ENCODE measurements around the gene COQ8B. TPM values are rescaled to one million over a fixed set of nuclear protein-coding genes. Genes with fewer than 3 reads are reported as not detected.

COQ8B gene
- total and polyA plus RNA-seq, 5 donors from 2014 or later = 10.6 to 32.4 (median 14.7) TPM

DNA sequence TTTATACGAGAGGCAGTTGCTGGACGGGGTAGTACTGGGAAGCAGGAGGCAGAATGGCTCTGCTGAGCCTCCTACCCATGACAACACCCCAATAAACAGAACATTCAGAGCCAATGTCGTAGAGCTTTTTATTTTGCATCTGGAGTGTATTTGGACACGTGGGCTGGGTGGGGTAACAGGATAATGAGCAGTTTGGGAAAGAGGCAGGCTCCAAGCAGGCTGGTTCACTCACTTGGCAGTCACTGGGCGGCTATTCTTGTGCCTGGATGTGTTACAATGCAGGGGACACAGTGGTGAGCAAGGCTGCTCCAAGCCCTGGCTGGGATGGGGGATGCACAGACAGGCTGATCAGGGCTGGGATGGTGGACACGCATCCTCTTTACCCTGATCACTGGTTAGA, 24.1 kb upstream of the COQ8B start:
- no peaks in the 10 kb centered on the region for H3K4me1 Mint-ChIP-seq
- H3K9me3 Mint-ChIP-seq = no peaks in the 10 kb centered on the region
- H3K36me3 ChIP-seq (ENCODE audit: control insufficient read depth, insufficient read depth, low read length) = peaks cover 14% of the 10 kb centered on the region
- no peak overlapping the region for H3K27ac ChIP-seq (ENCODE audit: insufficient read depth, low read length, poor library complexity, severe bottlenecking)
- no peak for DNase-seq
- no peaks in the 10 kb centered on the region for H3K9me3 ChIP-seq (ENCODE audit: control insufficient read depth in 2 of 2, low read length in 2 of 2)
- peaks cover 8% of the 10 kb centered on the region for H3K36me3 Mint-ChIP-seq
- H3K4me3 ChIP-seq (ENCODE audit: low read depth, low read length) = no peak overlapping the region
- no peaks in the 10 kb centered on the region for H3K27me3 ChIP-seq (ENCODE audit: control insufficient read depth, insufficient read depth, low read length)
- ATAC-seq (ENCODE audit: low read depth in 2 of 2) = no peak
- no peak overlapping the region for H3K4me3 Mint-ChIP-seq
- no peaks in the 10 kb centered on the region for H3K4me1 ChIP-seq (ENCODE audit: control insufficient read depth, insufficient read depth, low read length, poor library complexity, severe bottlenecking)
- no peak overlapping the region for H3K27ac Mint-ChIP-seq
- no peaks in the 10 kb centered on the region for H3K27me3 Mint-ChIP-seq

DNA sequence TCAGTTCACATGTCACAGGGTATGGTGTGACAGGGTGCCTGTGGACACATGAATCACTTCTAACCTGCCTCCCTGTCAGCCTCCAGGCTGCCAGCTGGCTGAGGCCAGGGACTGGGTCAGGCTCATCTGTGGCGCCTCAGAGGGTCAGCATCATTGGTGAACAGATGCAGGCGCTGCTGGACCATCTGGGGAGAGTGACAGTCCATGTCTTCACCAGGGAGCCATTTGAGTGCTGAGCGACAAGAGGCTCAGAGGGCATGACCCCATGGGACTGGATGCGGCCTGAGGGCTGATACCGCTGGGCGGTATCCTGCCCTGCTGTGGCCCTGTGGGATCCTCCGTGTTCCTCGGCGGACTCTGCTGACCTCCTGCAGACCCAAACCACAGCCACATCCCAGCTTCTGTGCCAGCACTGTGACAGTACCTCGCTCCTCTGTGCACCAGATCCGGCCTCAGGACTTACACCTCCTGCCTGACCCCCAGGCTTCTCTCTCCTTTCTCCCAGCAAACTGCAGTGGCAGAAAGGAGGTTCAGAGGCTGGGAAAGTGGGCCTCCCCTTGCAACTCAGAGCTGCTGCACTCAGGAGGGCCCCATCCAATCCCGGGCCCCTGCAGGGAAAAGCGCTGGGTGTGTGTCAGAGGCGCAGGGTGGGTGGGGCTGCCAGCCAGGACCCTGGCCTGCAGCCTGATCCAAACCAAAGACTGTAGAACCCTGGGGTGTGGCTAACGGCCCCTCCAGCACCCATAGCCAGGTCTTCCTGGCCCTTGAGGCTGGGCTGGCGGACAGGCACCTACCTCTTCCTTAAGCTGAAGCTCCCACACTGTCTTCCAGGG, 23.4 kb upstream of the COQ8B start:
- no peak overlapping the region for H3K4me3 Mint-ChIP-seq
- no peaks in the 10 kb centered on the region for H3K9me3 ChIP-seq (ENCODE audit: control insufficient read depth in 2 of 2, low read length in 2 of 2)
- no peaks in the 10 kb centered on the region for H3K27me3 Mint-ChIP-seq
- no peak overlapping the region for H3K27ac Mint-ChIP-seq
- H3K4me1 ChIP-seq (ENCODE audit: control insufficient read depth, insufficient read depth, low read length, poor library complexity, severe bottlenecking) = no peaks in the 10 kb centered on the region
- H3K36me3 Mint-ChIP-seq = peaks cover 15% of the 10 kb centered on the region
- H3K36me3 ChIP-seq (ENCODE audit: control insufficient read depth, insufficient read depth, low read length) = peaks cover 21% of the 10 kb centered on the region
- no peak overlapping the region for H3K4me3 ChIP-seq (ENCODE audit: low read depth, low read length)
- H3K4me1 Mint-ChIP-seq = no peaks in the 10 kb centered on the region
- H3K27me3 ChIP-seq (ENCODE audit: control insufficient read depth, insufficient read depth, low read length) = no peaks in the 10 kb centered on the region
- no peak overlapping the region for H3K27ac ChIP-seq (ENCODE audit: insufficient read depth, low read length, poor library complexity, severe bottlenecking)
- DNase-seq = no peak
- ATAC-seq (ENCODE audit: low read depth in 2 of 2) = no peak
- H3K9me3 Mint-ChIP-seq = no peaks in the 10 kb centered on the region

DNA sequence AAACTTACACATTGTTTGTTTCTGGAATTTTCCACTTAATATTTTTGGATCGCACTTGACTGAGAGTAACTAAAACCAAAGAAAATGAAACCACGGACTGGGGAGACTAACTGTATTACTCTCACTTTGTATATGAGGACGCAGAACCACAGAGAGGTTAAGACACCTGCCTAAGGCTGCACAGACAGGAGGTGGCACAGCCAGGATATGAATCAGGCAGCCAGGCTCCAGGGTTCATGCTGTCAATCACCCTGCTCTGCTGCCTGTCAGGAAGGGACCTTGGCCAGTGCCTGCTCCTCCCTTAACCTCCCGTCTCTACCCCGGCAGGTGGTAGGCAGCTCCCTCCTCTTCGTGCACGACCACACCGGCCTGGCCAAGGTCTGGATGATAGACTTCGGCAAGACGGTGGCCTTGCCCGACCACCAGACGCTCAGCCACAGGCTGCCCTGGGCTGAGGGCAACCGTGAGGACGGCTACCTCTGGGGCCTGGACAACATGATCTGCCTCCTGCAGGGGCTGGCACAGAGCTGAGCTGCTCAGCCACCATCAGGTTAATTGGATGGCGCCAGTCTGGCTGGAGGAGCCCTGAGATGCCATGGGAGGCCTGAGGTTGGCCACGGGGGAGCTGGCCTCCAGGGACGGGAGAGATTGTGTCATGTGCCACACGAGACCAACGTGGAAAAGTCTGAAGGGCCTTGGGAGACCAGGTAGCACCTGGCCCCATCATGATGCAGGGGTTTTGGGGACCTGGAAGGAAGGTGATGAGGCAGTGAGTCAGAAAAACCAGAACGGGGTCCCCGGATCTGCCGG, 22.5 kb upstream of the COQ8B start:
- Histone ChIP-seq H3K4me1 (ENCODE audit: control insufficient read depth, insufficient read depth, low read length, poor library complexity, severe bottlenecking) (no peaks in the 10 kb centered on the region), H3K36me3 (ENCODE audit: control insufficient read depth, insufficient read depth, low read length) (peaks cover 26% of the 10 kb centered on the region), H3K9me3 (ENCODE audit: control insufficient read depth in 2 of 2, low read length in 2 of 2) (no peaks in the 10 kb centered on the region), H3K27ac (ENCODE audit: insufficient read depth, low read length, poor library complexity, severe bottlenecking) (no peak overlapping the region), H3K4me3 (ENCODE audit: low read depth, low read length) (no peak overlapping the region), H3K27me3 (ENCODE audit: control insufficient read depth, insufficient read depth, low read length) (no peaks in the 10 kb centered on the region)
- Mint-ChIP-seq H3K4me3 (no peak overlapping the region), H3K4me1 (no peaks in the 10 kb centered on the region), H3K36me3 (peaks cover 18% of the 10 kb centered on the region), H3K27me3 (no peaks in the 10 kb centered on the region), H3K9me3 (no peaks in the 10 kb centered on the region), H3K27ac (peak overlapping the region in 1 of 3 donors; percentile 31)
- ATAC-seq (ENCODE audit: low read depth in 2 of 2) (no peak), DNase-seq (no peak)

DNA sequence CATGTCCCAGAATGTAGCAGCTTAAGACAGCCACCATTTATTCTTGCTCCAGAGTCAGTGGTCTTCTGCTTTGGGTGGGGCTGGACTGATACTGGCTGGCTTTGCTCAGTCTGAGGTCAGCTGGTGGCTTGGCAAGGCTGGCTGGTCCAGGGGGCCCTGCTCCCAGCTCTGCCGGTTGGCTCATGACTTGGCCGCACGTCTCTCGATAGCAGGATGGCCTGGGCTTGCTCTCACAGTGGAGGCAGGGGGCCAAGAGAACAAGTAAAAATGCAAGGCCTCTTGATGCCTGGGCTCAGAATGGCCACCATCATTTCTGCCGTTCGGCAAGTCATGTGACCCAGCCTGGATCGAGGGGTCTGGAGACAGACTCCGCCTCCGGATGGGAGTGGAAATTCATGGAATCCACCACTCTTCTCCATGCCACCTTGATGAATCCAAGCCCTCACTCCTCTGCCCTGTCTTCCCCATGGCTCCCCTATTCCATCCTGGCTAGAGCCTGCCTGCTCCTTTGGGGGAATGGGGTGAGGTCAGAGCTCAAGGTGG, 20.5 kb upstream of the COQ8B start:
- Mint-ChIP-seq H3K4me3 (no peak overlapping the region), H3K9me3 (no peaks in the 10 kb centered on the region), H3K27me3 (no peaks in the 10 kb centered on the region), H3K36me3 (peaks cover 36% of the 10 kb centered on the region), H3K27ac (no peak overlapping the region), H3K4me1 (no peaks in the 10 kb centered on the region)
- no peak for ATAC-seq (ENCODE audit: low read depth in 2 of 2)
- H3K4me3 ChIP-seq (ENCODE audit: low read depth, low read length) = no peak overlapping the region
- H3K9me3 ChIP-seq (ENCODE audit: control insufficient read depth in 2 of 2, low read length in 2 of 2) = no peaks in the 10 kb centered on the region
- H3K36me3 ChIP-seq (ENCODE audit: control insufficient read depth, insufficient read depth, low read length) = peaks cover 44% of the 10 kb centered on the region
- H3K27me3 ChIP-seq (ENCODE audit: control insufficient read depth, insufficient read depth, low read length) = no peaks in the 10 kb centered on the region
- H3K4me1 ChIP-seq (ENCODE audit: control insufficient read depth, insufficient read depth, low read length, poor library complexity, severe bottlenecking) = no peaks in the 10 kb centered on the region
- no peak for DNase-seq
- no peak overlapping the region for H3K27ac ChIP-seq (ENCODE audit: insufficient read depth, low read length, poor library complexity, severe bottlenecking)

DNA sequence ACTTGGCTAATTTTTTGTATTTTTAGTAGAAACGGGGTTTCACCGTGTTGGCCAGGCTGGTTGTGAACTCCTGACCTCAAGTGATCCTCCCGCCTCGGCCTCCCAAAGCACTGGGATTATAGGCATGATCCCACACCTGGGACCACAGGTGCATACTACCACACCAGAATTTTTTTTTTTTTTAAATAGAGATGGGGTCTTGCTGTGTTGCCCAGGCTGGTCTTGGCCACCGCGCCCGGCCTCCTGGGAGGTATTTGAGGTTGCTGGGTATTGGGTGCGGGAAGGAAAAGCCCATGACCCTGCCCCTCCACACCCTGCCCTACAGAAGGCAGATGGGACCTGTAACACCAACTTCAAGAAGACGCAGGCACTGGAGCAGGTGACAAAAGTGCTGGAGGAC, 20.0 kb upstream of the COQ8B start:
- DNase-seq (no peak), ATAC-seq (ENCODE audit: low read depth in 2 of 2) (no peak)

DNA sequence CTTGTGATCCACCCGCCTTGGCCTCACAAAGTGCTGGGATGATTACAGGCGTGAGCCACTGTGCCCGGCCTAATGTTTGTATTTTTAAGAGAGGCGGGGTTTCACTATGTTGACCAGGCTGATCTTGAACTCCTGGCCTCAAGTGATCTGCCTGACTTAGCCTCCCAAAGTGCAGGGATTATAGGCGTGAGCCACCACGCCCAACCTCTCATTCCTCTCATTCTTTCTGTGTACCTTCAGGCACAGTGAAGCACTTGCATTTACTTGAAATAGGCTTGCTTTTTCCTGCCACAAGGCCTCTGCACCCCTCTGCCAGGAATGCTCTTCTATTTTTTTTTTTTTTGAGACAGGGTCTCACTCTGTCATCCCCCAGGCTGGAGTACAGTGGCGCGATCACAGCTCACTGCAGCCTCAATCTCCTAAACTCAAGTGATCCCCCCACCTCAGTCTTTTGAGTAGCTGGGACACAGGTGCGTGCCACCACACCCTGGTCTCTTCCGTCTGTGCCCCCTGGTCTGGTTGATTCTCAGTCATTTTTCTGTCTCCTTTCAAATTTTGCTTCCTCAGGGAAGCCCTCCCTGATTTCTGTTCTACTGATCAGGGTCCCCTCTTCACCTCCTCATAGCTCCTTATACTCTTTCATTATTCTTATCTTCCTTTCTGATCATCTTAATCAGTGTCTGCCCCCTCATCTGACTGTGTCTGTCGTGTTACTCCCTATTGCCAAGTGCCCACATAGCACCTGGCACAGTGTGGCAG, 18.5 kb upstream of the COQ8B start:
- no peak for ATAC-seq (ENCODE audit: low read depth in 2 of 2)
- H3K27ac Mint-ChIP-seq = peak overlapping the region in 1 of 3 donors; percentile 52
- no peak for DNase-seq

More for the DNA sequence above, 20.0 kb upstream of the COQ8B start:
- Histone ChIP-seq H3K27ac (ENCODE audit: insufficient read depth, low read length, poor library complexity, severe bottlenecking) (no peak overlapping the region), H3K36me3 (ENCODE audit: control insufficient read depth, insufficient read depth, low read length) (peaks cover 48% of the 10 kb centered on the region), H3K4me3 (ENCODE audit: low read depth, low read length) (no peak overlapping the region), H3K4me1 (ENCODE audit: control insufficient read depth, insufficient read depth, low read length, poor library complexity, severe bottlenecking) (no peaks in the 10 kb centered on the region), H3K27me3 (ENCODE audit: control insufficient read depth, insufficient read depth, low read length) (no peaks in the 10 kb centered on the region), H3K9me3 (ENCODE audit: control insufficient read depth in 2 of 2, low read length in 2 of 2) (no peaks in the 10 kb centered on the region)
- peaks cover 36% of the 10 kb centered on the region for H3K36me3 Mint-ChIP-seq
- no peaks in the 10 kb centered on the region for H3K9me3 Mint-ChIP-seq
- H3K27me3 Mint-ChIP-seq = no peaks in the 10 kb centered on the region
- no peak overlapping the region for H3K27ac Mint-ChIP-seq
- H3K4me1 Mint-ChIP-seq = no peaks in the 10 kb centered on the region
- no peak overlapping the region for H3K4me3 Mint-ChIP-seq

DNA sequence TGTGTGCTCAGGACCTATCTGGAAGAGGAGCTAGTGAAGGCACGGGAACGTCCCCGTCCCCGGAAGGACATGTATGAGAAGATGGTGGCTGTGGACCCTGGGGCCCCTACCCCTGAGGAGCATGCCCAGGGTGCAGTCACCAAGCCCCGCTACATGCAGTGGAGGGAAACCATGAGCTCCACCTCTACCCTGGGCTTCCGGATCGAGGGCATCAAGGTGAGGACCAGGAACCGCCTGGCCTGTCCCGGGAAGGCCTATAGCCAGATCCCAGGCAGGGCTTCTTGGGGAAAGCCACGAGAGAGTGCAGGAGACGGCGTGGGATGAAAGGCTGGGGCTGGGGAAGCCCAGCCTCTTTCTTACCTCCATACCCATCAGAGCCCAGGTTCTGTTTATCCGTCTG, 16.5 kb upstream of the COQ8B start:
- Mint-ChIP-seq H3K9me3 (no peaks in the 10 kb centered on the region), H3K27me3 (no peaks in the 10 kb centered on the region), H3K4me1 (no peaks in the 10 kb centered on the region), H3K27ac (no peak overlapping the region), H3K4me3 (no peak overlapping the region), H3K36me3 (peaks cover 45% of the 10 kb centered on the region)
- Histone ChIP-seq H3K36me3 (ENCODE audit: control insufficient read depth, insufficient read depth, low read length) (peaks cover 68% of the 10 kb centered on the region), H3K27ac (ENCODE audit: insufficient read depth, low read length, poor library complexity, severe bottlenecking) (no peak overlapping the region), H3K4me1 (ENCODE audit: control insufficient read depth, insufficient read depth, low read length, poor library complexity, severe bottlenecking) (no peaks in the 10 kb centered on the region), H3K9me3 (ENCODE audit: control insufficient read depth in 2 of 2, low read length in 2 of 2) (no peaks in the 10 kb centered on the region), H3K27me3 (ENCODE audit: control insufficient read depth, insufficient read depth, low read length) (no peaks in the 10 kb centered on the region), H3K4me3 (ENCODE audit: low read depth, low read length) (no peak overlapping the region)
- ATAC-seq (ENCODE audit: low read depth in 2 of 2) (no peak), DNase-seq (no peak)

More for the DNA sequence above, 18.5 kb upstream of the COQ8B start:
- H3K36me3 Mint-ChIP-seq = peaks cover 46% of the 10 kb centered on the region
- H3K27ac ChIP-seq (ENCODE audit: insufficient read depth, low read length, poor library complexity, severe bottlenecking) = no peak overlapping the region
- no peaks in the 10 kb centered on the region for H3K4me1 Mint-ChIP-seq
- no peaks in the 10 kb centered on the region for H3K9me3 ChIP-seq (ENCODE audit: control insufficient read depth in 2 of 2, low read length in 2 of 2)
- no peak overlapping the region for H3K4me3 Mint-ChIP-seq
- H3K27me3 Mint-ChIP-seq = no peaks in the 10 kb centered on the region
- H3K9me3 Mint-ChIP-seq = no peaks in the 10 kb centered on the region
- peaks cover 59% of the 10 kb centered on the region for H3K36me3 ChIP-seq (ENCODE audit: control insufficient read depth, insufficient read depth, low read length)
- no peaks in the 10 kb centered on the region for H3K4me1 ChIP-seq (ENCODE audit: control insufficient read depth, insufficient read depth, low read length, poor library complexity, severe bottlenecking)
- H3K4me3 ChIP-seq (ENCODE audit: low read depth, low read length) = no peak overlapping the region
- no peaks in the 10 kb centered on the region for H3K27me3 ChIP-seq (ENCODE audit: control insufficient read depth, insufficient read depth, low read length)
